CD4-positive, alpha-beta T cell treated with Interleukin-15 for 1 hour (primary cell): ENCODE measurements around the gene UBP1.
"Not testable (repeated sequence)": the region's sequence is repeated elsewhere in the genome, so short reads cannot be mapped to it uniquely, and the experiment has no call there.

Source experiments
- DNase-seq: peaks from one replicate; pipeline ENCODE4 v3.0.0-alpha.2; 2020

UBP1 gene

DNA sequence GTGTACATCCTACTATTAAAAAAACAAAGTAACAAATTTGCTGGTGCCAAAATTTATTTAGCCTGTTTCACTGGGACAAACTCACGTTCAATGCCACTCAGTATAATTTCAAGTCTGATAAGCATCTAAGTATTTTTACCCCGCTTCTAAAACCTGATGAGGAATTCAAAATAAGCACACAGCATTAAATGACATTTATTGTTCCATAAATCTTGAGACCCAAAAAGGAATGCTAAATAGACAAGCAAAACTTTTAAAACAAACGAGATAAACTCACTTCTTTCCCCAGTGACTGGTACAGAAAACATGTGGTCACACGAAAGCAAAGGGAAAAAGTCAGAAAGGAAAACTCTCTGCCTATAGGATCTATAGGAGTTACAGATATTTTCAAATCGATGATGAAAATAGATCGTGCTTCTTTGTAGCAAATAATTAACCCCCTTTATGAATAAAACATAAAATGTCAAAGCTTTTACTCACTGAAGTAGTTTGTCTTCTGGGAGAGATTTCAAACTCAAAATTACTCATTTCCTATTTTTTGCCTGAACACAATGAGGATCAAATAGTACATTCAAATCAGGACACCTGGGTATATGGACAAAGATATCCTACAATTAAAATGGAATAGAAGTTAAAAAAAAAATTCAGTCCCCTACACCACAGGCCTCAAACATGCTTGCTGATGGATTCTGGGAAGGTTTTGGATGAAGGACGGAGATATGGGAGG, 51.7 kb downstream of the UBP1 start:
- no peak for DNase-seq

DNA sequence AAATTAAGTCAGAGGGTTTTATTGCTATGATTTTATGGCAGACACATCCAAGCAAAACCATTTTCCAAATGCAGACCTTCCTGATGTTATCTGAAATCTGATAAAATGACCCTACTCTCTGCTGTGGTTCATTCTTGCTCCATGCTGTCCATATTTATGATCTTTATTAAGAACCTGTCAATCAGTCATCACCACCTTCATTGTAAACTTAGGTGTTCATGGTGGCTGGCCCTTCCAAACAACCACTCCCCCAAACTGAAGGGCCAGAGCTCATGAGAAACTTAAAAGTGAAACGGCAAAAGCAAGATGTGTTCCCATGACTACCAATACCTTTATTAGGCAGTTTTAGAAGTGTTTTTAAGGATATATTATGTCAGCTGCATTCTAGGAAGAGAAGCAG, 53.6 kb downstream of the UBP1 start:
- DNase-seq, result no peak

DNA sequence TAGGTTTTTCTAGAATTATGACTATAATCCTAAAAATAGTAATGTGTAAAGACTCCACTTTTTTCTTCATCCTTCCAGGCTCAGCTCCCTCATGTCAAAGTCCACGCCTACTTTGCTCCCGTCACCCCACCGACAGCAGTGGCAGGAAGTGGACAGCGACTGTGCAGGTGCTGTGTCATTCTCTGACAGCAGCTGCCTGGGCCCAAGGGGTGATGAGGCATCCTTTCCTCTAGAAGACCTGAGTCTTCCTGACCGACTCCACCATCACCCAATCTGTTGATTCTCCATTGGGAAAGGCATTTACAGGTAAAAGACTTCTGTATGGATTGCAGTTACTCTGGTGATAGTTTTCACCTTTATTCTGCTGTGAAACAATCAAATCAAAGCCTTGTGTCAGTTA, 54.8 kb downstream of the UBP1 start:
- peak; percentile 29 for DNase-seq

DNA sequence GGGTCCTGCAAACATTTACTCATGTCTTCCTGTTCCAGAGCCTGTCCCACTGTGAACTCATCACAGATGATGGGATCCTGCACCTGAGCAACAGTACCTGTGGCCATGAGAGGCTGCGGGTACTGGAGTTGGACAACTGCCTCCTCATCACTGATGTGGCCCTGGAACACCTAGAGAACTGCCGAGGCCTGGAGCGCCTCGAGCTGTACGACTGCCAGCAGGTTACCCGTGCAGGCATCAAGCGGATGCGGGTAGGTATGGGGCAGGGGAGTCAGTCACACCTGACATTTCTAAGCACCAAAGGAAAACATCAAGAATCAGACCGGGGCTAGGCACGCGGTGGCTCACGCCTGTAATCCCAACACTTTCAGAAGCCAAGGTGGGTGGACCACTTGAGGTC, 56.3 kb downstream of the UBP1 start:
- no peak for DNase-seq

DNA sequence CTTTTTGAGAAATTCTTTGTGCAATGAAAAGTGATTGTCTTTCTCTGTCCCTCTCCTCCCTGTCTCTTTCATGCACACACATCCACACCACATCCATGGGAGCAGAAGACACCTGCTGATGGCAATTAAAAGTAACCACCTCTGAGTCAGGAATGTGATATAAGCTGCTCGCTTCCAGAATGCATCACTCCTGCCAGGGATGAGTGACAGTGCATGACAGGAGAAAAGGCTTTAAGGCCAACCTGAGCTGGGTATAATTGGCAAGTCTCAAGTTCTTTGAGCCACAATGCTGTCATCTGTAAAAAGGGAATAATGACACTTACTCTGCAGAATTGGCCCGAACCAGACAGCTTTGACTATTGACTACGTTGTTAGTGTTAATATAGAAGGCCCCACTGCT, 59.6 kb downstream of the UBP1 start:
- no peak for DNase-seq

DNA sequence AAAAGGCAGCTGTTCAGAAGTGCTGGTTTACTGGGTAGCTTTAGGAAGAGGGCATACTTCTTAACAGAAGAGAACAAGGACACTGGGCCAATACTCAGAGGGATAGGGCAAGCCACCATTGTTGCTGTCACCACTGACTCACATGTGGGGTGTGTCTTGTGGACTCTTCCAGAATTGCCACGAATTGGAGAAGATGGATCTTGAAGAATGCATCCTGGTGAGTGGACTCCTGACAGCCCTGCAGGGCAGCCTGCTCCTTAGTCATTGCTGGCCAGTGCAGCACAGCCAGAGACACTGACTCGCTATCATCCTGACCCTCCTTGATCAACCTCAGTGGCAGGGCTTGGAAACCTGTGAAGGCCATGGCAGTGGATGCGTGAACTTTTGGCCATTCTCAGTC, 62.3 kb downstream of the UBP1 start:
- no peak for DNase-seq

DNA sequence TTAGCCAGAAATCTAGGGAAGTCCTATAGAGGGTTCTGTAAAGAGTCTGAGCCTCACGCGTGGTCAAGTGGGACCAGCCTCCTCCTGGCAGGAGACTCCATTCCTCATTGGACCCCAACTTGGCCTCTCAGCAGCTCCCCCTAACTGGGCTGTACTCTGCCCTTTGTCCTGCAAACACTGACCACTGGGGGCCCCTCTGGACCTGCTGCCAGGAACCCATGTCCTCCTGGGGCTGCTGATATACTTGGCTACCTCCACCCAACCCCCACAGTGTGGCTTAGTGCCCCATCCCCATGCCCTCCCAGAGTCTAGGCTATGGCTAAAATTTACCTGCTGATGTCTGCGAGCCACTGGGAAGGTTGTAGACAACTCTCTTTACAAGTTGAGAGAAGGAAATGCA, 62.7 kb downstream of the UBP1 start:
- no peak for DNase-seq

DNA sequence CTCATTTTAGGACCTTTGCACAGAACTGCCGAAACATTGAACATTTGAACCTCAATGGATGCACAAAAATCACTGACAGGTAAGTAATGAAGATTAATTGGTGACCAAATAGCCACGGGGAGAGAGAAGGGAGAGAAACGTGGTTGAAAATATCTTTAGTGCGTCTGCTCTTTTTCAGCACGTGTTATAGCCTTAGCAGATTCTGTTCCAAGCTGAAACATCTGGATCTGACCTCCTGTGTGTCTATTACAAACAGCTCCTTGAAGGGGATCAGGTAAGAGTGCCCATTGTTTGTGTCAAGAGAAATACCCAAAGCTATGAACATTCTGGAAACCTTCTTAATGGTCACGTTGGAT, 67.1 kb downstream of the UBP1 start:
- DNase-seq, result no peak

DNA sequence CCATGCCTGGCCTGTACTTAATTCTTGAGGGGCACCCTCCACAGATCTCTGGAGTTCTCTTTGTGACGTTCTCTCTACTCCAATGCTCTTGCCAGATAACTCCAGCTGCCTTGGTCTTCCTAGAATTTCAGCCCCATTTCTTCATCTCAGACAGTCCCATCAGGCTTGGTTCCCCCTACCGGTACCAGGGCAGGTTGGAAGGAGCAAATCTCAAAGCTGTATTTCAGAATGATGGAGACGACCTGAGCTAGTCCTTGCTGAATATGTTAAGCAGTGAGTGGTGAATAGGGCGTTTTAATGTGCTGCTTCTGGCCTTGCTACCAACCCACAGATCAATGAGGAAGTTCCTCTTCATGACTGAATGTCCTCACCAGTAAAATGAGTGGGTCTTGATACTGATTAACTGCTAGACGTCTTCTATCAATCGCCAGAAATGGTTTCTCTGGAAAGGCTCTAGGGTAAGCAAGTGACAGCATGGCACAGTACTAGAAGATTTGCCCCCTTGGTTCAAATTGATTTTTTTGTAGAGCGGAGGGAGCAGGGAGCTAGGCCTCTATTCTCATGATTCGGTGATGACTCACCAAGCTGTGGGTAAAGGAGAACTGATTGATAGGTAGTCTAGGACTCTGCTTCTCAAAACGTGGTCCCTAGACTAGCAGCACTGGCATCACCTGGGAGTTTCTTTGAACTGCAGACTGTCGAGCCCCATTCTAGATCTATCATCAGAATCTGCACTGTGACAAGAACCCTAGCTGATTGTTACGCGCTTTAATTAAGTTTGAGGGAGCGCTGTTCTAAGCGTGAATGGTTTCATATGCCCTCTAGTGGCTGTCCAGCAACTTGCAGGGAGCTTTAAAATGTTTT, 67.8 kb downstream of the UBP1 start:
- peak; percentile 33 for DNase-seq

DNA sequence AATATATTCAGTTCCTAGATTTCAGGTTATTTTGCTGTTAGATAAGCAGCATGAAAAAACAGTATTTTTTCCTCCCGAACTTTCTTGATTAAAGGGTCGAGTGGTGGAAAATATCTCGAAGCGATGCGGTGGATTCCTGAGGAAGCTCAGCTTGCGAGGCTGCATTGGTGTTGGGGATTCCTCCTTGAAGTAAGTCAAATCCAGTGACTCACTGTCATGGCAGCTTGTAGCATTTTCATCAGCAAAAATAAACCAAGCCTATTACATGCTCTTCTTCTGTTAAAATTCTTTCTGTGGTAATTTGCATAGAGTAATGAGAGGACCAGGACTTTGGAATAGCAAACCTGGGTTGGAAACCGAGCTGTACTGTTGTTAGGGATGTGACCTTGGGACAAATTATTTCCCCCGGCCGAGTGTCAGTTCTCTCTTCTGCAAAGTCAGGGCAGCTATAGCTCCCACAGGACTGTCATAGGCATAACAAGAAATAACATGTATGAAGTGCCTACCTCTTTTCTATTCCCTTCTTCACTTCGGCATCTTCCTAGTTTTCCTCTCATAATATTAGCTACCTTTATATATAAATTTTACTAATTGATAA, 75.6 kb downstream of the UBP1 start:
- no peak for DNase-seq

DNA sequence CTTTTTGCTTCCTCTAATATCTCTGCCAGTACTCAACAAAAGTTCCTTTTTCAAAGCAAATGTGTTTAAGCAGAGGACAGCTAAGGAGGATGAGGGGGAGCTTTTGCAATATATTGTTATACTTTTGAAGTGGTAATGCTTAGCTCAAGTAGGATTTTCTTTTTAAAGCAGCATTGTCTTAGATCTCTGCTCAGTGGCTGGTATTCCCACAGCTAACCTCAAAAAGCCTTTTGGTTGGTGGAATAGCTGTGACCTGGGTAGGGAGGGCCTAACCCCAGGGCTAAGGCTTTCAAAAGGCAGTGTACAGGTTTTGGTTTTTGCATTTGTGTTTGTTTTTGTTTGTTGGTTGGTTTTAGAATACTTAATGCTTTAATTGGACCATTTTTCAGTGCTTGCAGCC, 76.1 kb downstream of the UBP1 start:
- no peak for DNase-seq

DNA sequence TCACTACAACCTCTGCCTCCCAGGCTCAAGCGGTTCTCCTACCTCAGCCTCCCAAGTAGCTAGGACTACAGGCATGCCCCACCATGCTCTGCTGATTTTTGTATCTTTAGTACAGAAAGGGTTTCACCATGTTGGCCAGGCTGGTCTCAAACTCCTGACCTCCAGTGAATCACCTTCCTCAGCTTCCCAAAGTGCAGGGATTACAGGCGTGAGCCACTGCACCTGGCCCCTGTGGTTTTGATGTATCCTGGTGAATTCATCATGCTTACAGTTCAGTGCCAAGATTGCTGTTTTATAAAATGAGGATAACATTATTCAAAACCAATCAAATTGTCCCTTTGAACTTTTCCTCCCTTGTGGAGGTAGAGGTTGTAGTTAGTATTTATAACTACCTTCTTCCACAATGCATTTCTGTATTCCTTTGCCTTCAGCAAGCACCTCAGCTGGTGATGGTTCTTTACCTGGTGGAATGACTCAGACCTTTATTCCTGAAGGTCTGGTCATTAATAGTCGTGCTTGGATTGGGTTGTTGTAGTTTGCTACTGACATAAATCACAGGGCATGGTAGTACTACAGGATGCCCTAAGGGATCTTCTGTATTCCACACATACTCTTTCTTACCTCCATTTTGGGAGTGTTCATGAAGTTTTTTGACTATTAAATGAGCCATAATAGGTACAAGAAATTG, 76.9 kb downstream of the UBP1 start:
- no peak for DNase-seq

DNA sequence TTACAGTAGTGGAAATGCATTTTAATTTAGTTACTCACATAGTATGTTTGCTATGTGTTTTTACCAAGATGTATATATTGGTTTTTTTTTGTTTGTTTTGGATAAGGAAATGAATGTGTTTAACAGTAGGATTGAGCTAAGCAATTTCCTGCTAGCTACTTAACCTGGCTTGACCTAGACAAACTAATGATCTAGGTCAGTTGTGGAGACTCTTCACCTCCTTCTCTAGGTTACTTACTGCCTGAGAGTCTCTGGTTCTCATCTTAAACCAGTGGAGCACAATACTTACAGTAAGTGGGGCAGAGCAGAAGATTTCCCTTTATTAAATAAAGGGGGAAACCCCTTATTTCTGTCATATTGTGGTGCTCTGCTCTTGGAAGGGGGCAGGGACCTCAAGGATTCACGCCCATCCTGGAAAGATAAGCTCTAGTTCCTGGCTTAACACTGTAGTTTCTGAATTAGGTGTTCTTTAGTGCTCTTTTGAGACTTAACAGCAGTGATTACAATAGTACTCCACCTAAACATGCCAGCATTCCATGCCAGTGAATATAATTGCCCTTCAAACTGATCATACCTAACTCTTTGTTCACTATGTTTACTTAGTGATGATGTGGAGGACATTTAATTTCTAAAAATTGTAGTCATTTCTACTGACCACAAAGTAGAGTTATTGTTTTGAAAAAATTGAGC, 79.9 kb downstream of the UBP1 start:
- no peak for DNase-seq

DNA sequence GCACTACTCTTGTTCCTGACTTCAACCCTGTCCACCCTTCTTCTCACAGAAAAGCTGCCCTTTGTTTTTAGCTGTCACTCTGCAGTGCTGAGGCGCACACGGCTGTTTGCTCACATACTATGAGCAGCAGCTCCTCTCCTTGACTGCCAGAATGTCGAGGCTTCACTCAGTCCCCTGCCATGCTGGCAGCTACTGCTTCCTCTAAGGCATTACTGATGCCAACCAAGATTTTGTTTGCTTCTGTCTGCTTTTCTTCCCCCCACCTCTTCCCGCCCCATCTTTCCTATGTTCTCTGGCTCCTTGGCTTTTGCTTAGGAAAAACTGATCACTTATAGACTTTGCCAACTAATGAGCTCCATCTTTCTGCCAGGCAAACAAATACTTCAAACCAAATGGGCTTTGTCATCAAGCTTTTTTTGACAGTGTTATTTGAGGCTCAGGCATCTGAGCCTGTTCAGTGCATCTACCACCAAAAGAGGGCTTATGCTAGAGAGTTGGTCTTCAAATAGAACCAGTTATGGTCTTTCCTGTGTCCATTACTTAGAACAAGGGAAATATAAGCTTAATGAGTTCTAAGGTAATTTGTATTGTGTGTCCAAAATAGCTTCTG, 81.9 kb downstream of the UBP1 start:
- DNase-seq, result no peak

DNA sequence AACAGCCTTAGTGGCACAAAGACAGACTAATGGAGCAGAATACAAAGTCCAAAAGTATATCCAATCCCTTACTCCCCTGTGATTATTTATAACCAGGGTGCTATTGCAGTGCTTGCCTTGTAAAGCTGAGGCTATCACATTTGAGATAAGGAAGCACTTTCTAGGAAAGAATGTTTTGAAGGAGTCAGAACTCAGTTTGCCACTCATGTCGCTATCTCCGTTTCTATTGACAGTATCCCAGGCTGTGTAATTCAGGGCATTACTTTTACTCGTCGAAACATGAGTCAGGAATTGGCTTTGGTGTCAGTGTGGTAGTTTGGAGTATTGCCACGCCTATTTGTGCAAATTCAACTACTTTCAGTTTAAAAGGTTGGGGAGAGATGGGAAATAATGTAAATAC, 84.6 kb downstream of the UBP1 start:
- DNase-seq, result no peak

DNA sequence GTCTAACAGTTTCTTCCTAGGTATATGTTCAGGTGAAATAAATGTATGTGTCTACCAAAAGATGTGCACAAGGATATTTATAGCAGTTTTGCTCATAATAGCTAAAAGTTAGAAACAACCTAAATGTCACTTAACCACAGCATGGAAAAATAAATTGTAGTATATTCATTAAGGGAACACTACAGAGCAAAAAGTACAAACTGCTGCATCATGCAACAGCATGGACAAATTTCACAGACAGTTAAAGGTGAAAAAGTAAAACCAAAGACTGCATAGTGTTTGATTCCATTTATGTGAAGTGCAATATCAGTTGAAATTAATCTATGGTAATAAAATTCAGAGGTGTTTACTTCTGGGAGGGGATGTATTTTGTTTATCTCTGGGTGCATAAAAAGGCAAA, 100.4 kb downstream of the UBP1 start:
- no peak for DNase-seq

DNA sequence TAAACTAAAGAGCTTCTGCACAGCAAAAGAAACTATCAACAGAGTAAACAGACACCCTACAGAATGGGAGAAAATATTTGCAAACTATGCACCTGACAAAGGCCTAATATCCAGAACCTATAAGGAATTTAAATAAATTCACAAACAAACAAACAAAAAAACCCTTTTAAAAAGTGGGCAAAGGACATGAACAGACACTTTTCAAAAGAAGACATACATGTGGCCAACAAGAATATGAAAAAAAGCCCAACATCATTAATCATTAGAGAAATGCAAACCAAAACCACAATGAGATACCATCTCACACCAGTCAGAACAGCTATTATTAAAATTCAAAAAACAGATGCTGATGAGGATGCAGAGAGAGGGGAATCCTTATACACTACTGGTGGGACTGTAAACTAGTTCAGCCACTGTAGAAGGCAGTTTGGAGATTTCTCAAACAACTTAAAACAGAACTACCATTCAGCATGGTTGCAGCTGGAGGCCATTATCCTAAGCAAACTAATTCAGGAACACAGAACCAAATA, 101.2 kb downstream of the UBP1 start:
- not testable (repeated sequence) for DNase-seq
